ENCODE measurements around the gene DNAJB4. TPM values are rescaled to one million over a fixed set of nuclear protein-coding genes. Genes with fewer than 3 reads are reported as not detected.

DNAJB4 gene
- total and polyA plus RNA-seq, 2 of the 13 experiments (the other 11 are each of a cell fraction or from before 2014, with no cell fraction given) = 4.4 to 18.6 TPM

- TF ChIP-seq CENPBD1 (CRISPR knock-in tag; IDR thresholded peaks at IDR 0.05; ENCODE audit: borderline replicate concordance, low read depth) (no peak), ZBTB20 (CRISPR knock-in tag; IDR thresholded peaks at IDR 0.05; ENCODE audit: borderline replicate concordance, low read depth) (no peak), CREBL2 (CRISPR knock-in tag; IDR thresholded peaks at IDR 0.05; ENCODE audit: borderline replicate concordance) (no peak), ZNF546 (CRISPR knock-in tag; conservative IDR thresholded peaks at IDR 0.05) (no peak), TRAFD1 (CRISPR knock-in tag; IDR thresholded peaks at IDR 0.05; ENCODE audit: borderline replicate concordance) (no peak), E2F1 (CRISPR knock-in tag; IDR thresholded peaks at IDR 0.05) (no peak), ATF4 (CRISPR knock-in tag; IDR thresholded peaks at IDR 0.05) (peak in 1 of 2 experiments; percentile 99; a peak in 2 of 4 replicates), ZFP82 (CRISPR knock-in tag; IDR thresholded peaks at IDR 0.05; ENCODE audit: borderline replicate concordance) (no peak), ETV6 (CRISPR knock-in tag; conservative IDR thresholded peaks at IDR 0.05) (no peak), RXRA (CRISPR knock-in tag; IDR thresholded peaks at IDR 0.05) (no peak), DDIT3 (CRISPR knock-in tag; IDR thresholded peaks at IDR 0.05) (peak; percentile 75; the same call in 1 of the 2 replicates), NFIC (IDR thresholded peaks at IDR 0.05; ENCODE audit: low read length) (peak; percentile 85; the same call in 1 of the 2 replicates), KDM5A (IDR thresholded peaks at IDR 0.05; ENCODE audit: borderline replicate concordance, low read length) (no peak), EP300 (IDR thresholded peaks at IDR 0.05; ENCODE audit: low read depth in 2 of 2, low read length in 2 of 2) (0 out of 4 replicates have a peak, but pooled peaks of 1 of the 2 experiments have one; percentile 2), EP300 (CRISPR knock-in tag; IDR thresholded peaks at IDR 0.05; ENCODE audit: borderline replicate concordance) (no peak), ATF5 (CRISPR knock-in tag; IDR thresholded peaks at IDR 0.05; ENCODE audit: low read depth) (no peak), ZNF564 (CRISPR knock-in tag; IDR thresholded peaks at IDR 0.05) (no peak), YEATS2 (CRISPR knock-in tag; IDR thresholded peaks at IDR 0.05; ENCODE audit: borderline replicate concordance) (no peak), ZNF207 (IDR thresholded peaks at IDR 0.05; ENCODE audit: borderline replicate concordance) (no peak), HNRNPLL (IDR thresholded peaks at IDR 0.05; ENCODE audit: low read depth, low read length, poor library complexity, severe bottlenecking) (no peak), CERS6 (CRISPR knock-in tag; IDR thresholded peaks at IDR 0.05) (no peak), ESRRA (CRISPR knock-in tag; IDR thresholded peaks at IDR 0.05; ENCODE audit: low read depth) (no peak)
These were observed 639 bp upstream of the DNAJB4 start (continued) for GRCh38 chr1:78003882-78004718.
